ENCODE measurements around the gene REPS1. TPM values are rescaled to one million over a fixed set of nuclear protein-coding genes. Genes with fewer than 3 reads are reported as not detected.

Gene REPS1
- total RNA-seq, 1 experiment from 2014 or later, result 55.1 TPM

- peaks cover 54% of the 10 kb centered on the region for H3K36me3 Mint-ChIP-seq
- CTCF ChIA-PET, result no interaction called here
These were observed 80.9 kb downstream of the REPS1 start for GRCh38 chr6:138907167-138907566.

GRCh38 chr6:138897031-138897430 is 91.0 kb downstream of the REPS1 start:
- no peak for DNase-seq (ENCODE audit: low spot score)
- H3K4me1 Mint-ChIP-seq, result peaks cover 3% of the 10 kb centered on the region
- peaks cover 18% of the 10 kb centered on the region for H3K36me3 Mint-ChIP-seq
- no peaks in the 10 kb centered on the region for H3K9me3 Mint-ChIP-seq
- ChIA-PET CTCF (no interaction called here), POLR2A (no interaction called here)
- H3K27me3 Mint-ChIP-seq (ENCODE audit: low read depth), result no peaks in the 10 kb centered on the region
- no peak overlapping the region for H3K27ac Mint-ChIP-seq
- no peak overlapping the region for H3K4me3 Mint-ChIP-seq
- no peak for TF ChIP-seq NFYB (CRISPR knock-in tag; conservative IDR thresholded peaks at IDR 0.05; ENCODE audit: low read depth)
- no peak for TF ChIP-seq JAZF1 (CRISPR knock-in tag; IDR thresholded peaks at IDR 0.05)
- no peak for TF ChIP-seq ATF6 (CRISPR knock-in tag; IDR thresholded peaks at IDR 0.05)
- TF ChIP-seq ZNF423 (CRISPR knock-in tag; IDR thresholded peaks at IDR 0.05), result no peak
- TF ChIP-seq ZNF416 (CRISPR knock-in tag; IDR thresholded peaks at IDR 0.05), result no peak
- TF ChIP-seq PREB (CRISPR knock-in tag; IDR thresholded peaks at IDR 0.05; ENCODE audit: borderline replicate concordance), result no peak
- TF ChIP-seq IRF1 (CRISPR knock-in tag; IDR thresholded peaks at IDR 0.05), result no peak
- no peak for TF ChIP-seq ATF1 (CRISPR knock-in tag; IDR thresholded peaks at IDR 0.05)
- no peak for TF ChIP-seq ERG (CRISPR knock-in tag; IDR thresholded peaks at IDR 0.05)
- ATAC-seq, result no peak

More at GRCh38 chr6:138907167-138907566, 80.9 kb downstream of the REPS1 start:
- no peaks in the 10 kb centered on the region for H3K27me3 Mint-ChIP-seq (ENCODE audit: low read depth)
- H3K4me3 Mint-ChIP-seq, result no peak overlapping the region
- no peak overlapping the region for H3K27ac Mint-ChIP-seq
- no peak for DNase-seq (ENCODE audit: low spot score)
- TF ChIP-seq ZNF671 (CRISPR knock-in tag; IDR thresholded peaks at IDR 0.05) (no peak), NR3C1 (CRISPR knock-in tag; conservative IDR thresholded peaks at IDR 0.05; ENCODE audit: low read depth) (no peak), ATF2 (CRISPR knock-in tag; IDR thresholded peaks at IDR 0.05; ENCODE audit: borderline replicate concordance, low read depth) (no peak), NFYB (CRISPR knock-in tag; conservative IDR thresholded peaks at IDR 0.05; ENCODE audit: low read depth) (no peak), GRHL2 (CRISPR knock-in tag; IDR thresholded peaks at IDR 0.05; ENCODE audit: insufficient replicate concordance, severe bottlenecking) (no peak), ESRRA (CRISPR knock-in tag; IDR thresholded peaks at IDR 0.05; ENCODE audit: borderline replicate concordance) (no peak)
- H3K4me1 Mint-ChIP-seq, result no peaks in the 10 kb centered on the region
- POLR2A ChIA-PET, result no interaction called here
- no peak for ATAC-seq
- no peaks in the 10 kb centered on the region for H3K9me3 Mint-ChIP-seq

GRCh38 chr6:138896104-138896756 is 91.8 kb downstream of the REPS1 start:
- DNase-seq (ENCODE audit: low spot score), result no peak
- TF ChIP-seq RORB (CRISPR knock-in tag; IDR thresholded peaks at IDR 0.05), result no peak
- TF ChIP-seq ATF6 (CRISPR knock-in tag; IDR thresholded peaks at IDR 0.05), result no peak
- Mint-ChIP-seq H3K27ac (no peak overlapping the region), H3K36me3 (peaks cover 18% of the 10 kb centered on the region), H3K27me3 (ENCODE audit: low read depth) (no peaks in the 10 kb centered on the region), H3K4me1 (peaks cover 11% of the 10 kb centered on the region), H3K9me3 (no peaks in the 10 kb centered on the region), H3K4me3 (no peak overlapping the region)
- CTCF ChIA-PET, result no interaction called here
- ATAC-seq, result no peak
- POLR2A ChIA-PET, result no interaction called here
